Stimulated activated CD8-positive, alpha-beta memory T cell treated with anti-CD3 and anti-CD28 coated beads, Interleukin-12 subunit alpha, Interleukin-12 subunit beta, amount 100 ng/mL, for 24 hours (primary cell): ENCODE results near the gene EMILIN2.

Source experiments
- DNase-seq: peaks from one replicate; pipeline ENCODE4 v3.0.0-alpha.2; 2020; ENCODE audit errors: extremely low read depth

Gene EMILIN2

GRCh38 chr18:2916184-2916583 lies 69.4 kb downstream of the EMILIN2 start:
- no peak for DNase-seq

GRCh38 chr18:2917259-2918047 lies 70.6 kb downstream of the EMILIN2 start:
- no peak for DNase-seq

GRCh38 chr18:2918761-2919550 lies 72.2 kb downstream of the EMILIN2 start:
- no peak for DNase-seq

GRCh38 chr18:2919600-2919999 lies 72.8 kb downstream of the EMILIN2 start:
- DNase-seq, result no peak

GRCh38 chr18:2920027-2920426 lies 73.2 kb downstream of the EMILIN2 start:
- no peak for DNase-seq

GRCh38 chr18:2920546-2921343 lies 73.9 kb downstream of the EMILIN2 start:
- no peak for DNase-seq

GRCh38 chr18:2921778-2922177 lies 75.0 kb downstream of the EMILIN2 start:
- no peak for DNase-seq

GRCh38 chr18:2923464-2923863 lies 76.7 kb downstream of the EMILIN2 start:
- DNase-seq, result no peak

- no peak for DNase-seq
These were observed 78.1 kb downstream of the EMILIN2 start for GRCh38 chr18:2924920-2925319.

GRCh38 chr18:2926528-2926927 lies 79.7 kb downstream of the EMILIN2 start:
- DNase-seq, result no peak

- DNase-seq, result no peak
These were observed 80.9 kb downstream of the EMILIN2 start for GRCh38 chr18:2927745-2928144.

- DNase-seq, result no peak
These were observed 85.7 kb downstream of the EMILIN2 start for GRCh38 chr18:2932247-2933181.

- DNase-seq, result no peak
These were observed 87.2 kb downstream of the EMILIN2 start for GRCh38 chr18:2933995-2934394.

- no peak for DNase-seq
These were observed 88.8 kb downstream of the EMILIN2 start for GRCh38 chr18:2935438-2936192.

GRCh38 chr18:2939317-2939716 lies 92.5 kb downstream of the EMILIN2 start:
- no peak for DNase-seq

- DNase-seq, result no peak
These were observed 101.2 kb downstream of the EMILIN2 start for GRCh38 chr18:2948038-2948437.

GRCh38 chr18:2952605-2953004 lies 105.8 kb downstream of the EMILIN2 start:
- no peak for DNase-seq

- DNase-seq, result no peak
These were observed 107.3 kb downstream of the EMILIN2 start for GRCh38 chr18:2953935-2954653.

- DNase-seq, result no peak
These were observed 108.3 kb downstream of the EMILIN2 start for GRCh38 chr18:2954869-2955645.
